ENCODE measurements around the gene DPP3. TPM values are rescaled to one million over a fixed set of nuclear protein-coding genes. Genes with fewer than 3 reads are reported as not detected.
A peak's percentile ranks its signal among the peaks of the same experiment; 100 is the strongest.

Gene DPP3
- total RNA-seq, 4 donors from 2014 or later, result 11.5 to 35.3 (median 22.4) TPM

- WGBS, 2 donors (ENCODE audit: low coverage in 1 of 2), result 43% methylated on average over 3 of the region's 6 CpGs; no CpG with 5 or more reads in 1 of the 2 donors
- no peaks in the 10 kb centered on the region for H3K27me3 ChIP-seq
- H3K4me1 ChIP-seq, result peaks cover 0 to 34% (median 15%) of the 10 kb centered on the region in 3 donors
- peaks cover 0 to 38% of the 10 kb centered on the region in 2 donors for H3K36me3 ChIP-seq
- peak overlapping the region; percentile 79 to 91 for H3K4me3 ChIP-seq
- no peak for ATAC-seq
- no peak for TF ChIP-seq EP300 (IDR thresholded peaks at IDR 0.05)
- TF ChIP-seq, protein P1, sequence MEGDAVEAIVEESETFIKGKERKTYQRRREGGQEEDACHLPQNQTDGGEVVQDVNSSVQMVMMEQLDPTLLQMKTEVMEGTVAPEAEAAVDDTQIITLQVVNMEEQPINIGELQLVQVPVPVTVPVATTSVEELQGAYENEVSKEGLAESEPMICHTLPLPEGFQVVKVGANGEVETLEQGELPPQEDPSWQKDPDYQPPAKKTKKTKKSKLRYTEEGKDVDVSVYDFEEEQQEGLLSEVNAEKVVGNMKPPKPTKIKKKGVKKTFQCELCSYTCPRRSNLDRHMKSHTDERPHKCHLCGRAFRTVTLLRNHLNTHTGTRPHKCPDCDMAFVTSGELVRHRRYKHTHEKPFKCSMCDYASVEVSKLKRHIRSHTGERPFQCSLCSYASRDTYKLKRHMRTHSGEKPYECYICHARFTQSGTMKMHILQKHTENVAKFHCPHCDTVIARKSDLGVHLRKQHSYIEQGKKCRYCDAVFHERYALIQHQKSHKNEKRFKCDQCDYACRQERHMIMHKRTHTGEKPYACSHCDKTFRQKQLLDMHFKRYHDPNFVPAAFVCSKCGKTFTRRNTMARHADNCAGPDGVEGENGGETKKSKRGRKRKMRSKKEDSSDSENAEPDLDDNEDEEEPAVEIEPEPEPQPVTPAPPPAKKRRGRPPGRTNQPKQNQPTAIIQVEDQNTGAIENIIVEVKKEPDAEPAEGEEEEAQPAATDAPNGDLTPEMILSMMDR (IDR thresholded peaks at IDR 0.05), result no peak
- TF ChIP-seq POLR2AphosphoS5 (IDR thresholded peaks at IDR 0.05), result no peak
- TF ChIP-seq POLR2A (IDR thresholded peaks at IDR 0.05), result no peak
- H3K27ac ChIP-seq, result peak overlapping the region in 3 of 4 donors; percentile 83 to 92 (median 85)
- H3K9me3 ChIP-seq, result no peaks in the 10 kb centered on the region
Measured at GRCh38 chr11:66467756-66468155, 12.5 kb upstream of the DPP3 start.

DNA sequence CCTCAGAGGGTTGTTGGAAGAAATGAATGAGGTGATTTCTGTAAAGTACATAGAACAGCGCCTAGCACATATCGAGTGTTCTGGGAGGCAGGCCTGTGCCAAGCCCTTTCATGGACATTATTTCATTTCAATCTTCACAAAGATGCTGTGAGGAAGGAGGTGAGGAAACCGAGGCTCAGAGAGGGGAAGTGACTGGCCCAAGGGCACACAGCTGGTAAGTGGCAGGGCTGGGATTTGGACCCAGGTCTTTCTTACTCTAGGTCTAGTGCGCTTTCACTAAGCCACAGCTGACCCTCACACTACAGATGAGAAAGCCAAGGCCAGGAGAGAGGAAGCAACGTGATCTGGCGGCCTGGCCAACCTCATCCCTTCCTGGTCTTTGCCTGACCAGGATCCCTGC lies 11.5 kb upstream of the DPP3 start:
- no peak overlapping the region for H3K4me3 ChIP-seq
- H3K9me3 ChIP-seq, result no peaks in the 10 kb centered on the region
- H3K27ac ChIP-seq, result no peak overlapping the region
- WGBS, 2 donors (ENCODE audit: low coverage in 1 of 2), result 80 to 87% methylated on average over 5 to 6 of the region's 6 CpGs
- H3K36me3 ChIP-seq, result peaks cover 0 to 48% of the 10 kb centered on the region in 2 donors
- ATAC-seq, result no peak
- peaks cover 0 to 34% (median 15%) of the 10 kb centered on the region in 3 donors for H3K4me1 ChIP-seq
- no peak for TF ChIP-seq POLR2AphosphoS5 (IDR thresholded peaks at IDR 0.05)
- no peak for TF ChIP-seq EP300 (IDR thresholded peaks at IDR 0.05)
- TF ChIP-seq POLR2A (IDR thresholded peaks at IDR 0.05), result no peak
- TF ChIP-seq, protein P1 (IDR thresholded peaks at IDR 0.05), result no peak
- H3K27me3 ChIP-seq, result no peaks in the 10 kb centered on the region

GRCh38 chr11:66469441-66469840 lies 10.8 kb upstream of the DPP3 start:
- no peak for ATAC-seq
- Histone ChIP-seq H3K27me3 (no peaks in the 10 kb centered on the region), H3K4me3 (no peak overlapping the region), H3K36me3 (peaks cover 0 to 55% of the 10 kb centered on the region in 2 donors), H3K4me1 (peaks cover 0 to 34% (median 15%) of the 10 kb centered on the region in 3 donors), H3K9me3 (no peaks in the 10 kb centered on the region), H3K27ac (no peak overlapping the region)
- WGBS, 2 donors (ENCODE audit: low coverage in 1 of 2), result 91% methylated on average over 1 of the region's 1 CpG; no CpG with 5 or more reads in 1 of the 2 donors
- no peak for TF ChIP-seq EP300 (IDR thresholded peaks at IDR 0.05)
- TF ChIP-seq, protein P1 (IDR thresholded peaks at IDR 0.05), result no peak

DNA sequence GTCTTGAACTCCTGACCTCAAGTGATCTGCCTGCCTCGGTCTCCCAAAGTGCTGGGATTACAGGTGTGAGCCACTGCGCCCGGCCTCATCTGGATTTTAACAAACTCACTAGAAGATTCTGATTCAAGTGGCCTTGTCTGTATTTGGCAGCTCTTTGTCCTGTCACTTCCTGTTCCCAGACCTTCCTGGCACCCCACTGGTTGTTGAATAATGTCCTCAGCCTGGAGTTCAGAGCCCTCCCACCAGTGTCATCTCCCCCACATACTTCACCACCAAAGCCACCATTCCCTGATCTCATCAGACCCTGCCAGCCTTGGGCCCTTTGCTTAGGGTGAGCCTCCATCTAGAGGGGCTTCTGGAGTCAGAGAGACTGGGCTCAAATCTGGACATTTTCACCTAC lies 10.2 kb upstream of the DPP3 start:
- no peaks in the 10 kb centered on the region for H3K27me3 ChIP-seq
- peaks cover 0 to 61% of the 10 kb centered on the region in 2 donors for H3K36me3 ChIP-seq
- TF ChIP-seq EP300 (IDR thresholded peaks at IDR 0.05) (no peak), POLR2AphosphoS5 (IDR thresholded peaks at IDR 0.05) (no peak), POLR2A (IDR thresholded peaks at IDR 0.05) (no peak)
- TF ChIP-seq, protein P1 (IDR thresholded peaks at IDR 0.05), result no peak
- ATAC-seq, result no peak
- WGBS, 2 donors (ENCODE audit: low coverage in 1 of 2), result 80 to 92% methylated on average over 2 to 3 of the region's 3 CpGs
- no peak overlapping the region for H3K4me3 ChIP-seq
- H3K4me1 ChIP-seq, result peaks cover 0 to 33% (median 15%) of the 10 kb centered on the region in 3 donors
- H3K27ac ChIP-seq, result no peak overlapping the region
- H3K9me3 ChIP-seq, result no peaks in the 10 kb centered on the region

DNA sequence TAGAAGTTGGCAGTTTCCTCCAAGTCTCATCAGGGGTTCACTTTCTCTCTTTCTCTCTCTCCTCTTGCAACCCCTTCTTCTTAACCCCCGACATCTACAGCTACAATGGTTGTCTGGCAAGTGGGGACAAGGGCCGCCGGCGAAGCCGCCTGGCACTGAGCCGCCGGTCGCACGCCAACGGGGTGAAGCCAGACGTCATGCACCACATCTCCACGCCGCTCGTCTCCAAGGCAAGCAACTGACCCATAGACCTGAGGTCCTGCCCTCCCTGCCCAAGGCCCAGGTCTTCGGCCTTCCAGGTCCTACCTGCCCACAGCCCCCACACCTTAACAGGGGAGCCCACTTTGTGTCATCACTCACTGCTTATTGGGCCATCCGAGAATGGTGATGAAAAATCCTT lies 9.1 kb upstream of the DPP3 start:
- H3K36me3 ChIP-seq, result peaks cover 0 to 72% of the 10 kb centered on the region in 2 donors
- no peak for ATAC-seq

More for the DNA sequence above, 9.1 kb upstream of the DPP3 start:
- Histone ChIP-seq H3K4me1 (peaks cover 0 to 22% (median 11%) of the 10 kb centered on the region in 3 donors), H3K9me3 (no peaks in the 10 kb centered on the region), H3K4me3 (no peak overlapping the region), H3K27ac (no peak overlapping the region), H3K27me3 (no peaks in the 10 kb centered on the region)
- TF ChIP-seq EP300 (IDR thresholded peaks at IDR 0.05), result no peak
- TF ChIP-seq POLR2AphosphoS5 (IDR thresholded peaks at IDR 0.05), result no peak
- TF ChIP-seq, protein P1 (IDR thresholded peaks at IDR 0.05), result no peak
- 92% methylated on average over 4 of the region's 16 CpGs; no CpG with 5 or more reads in 1 of the 2 donors for WGBS, 2 donors (ENCODE audit: low coverage in 1 of 2)

All from gastroesophageal sphincter (tissue), 4 donors.